ENCODE measurements around the gene NUTM2A. TPM values are rescaled to one million over a fixed set of nuclear protein-coding genes. Genes with fewer than 3 reads are reported as not detected.

The NUTM2A gene
- 0.07 to 0.16 TPM (median 0.10 TPM) in 4 of 5 replicates, not detected in the other for total RNA-seq (2022; extraction: Qiagen RNA extraction; ENCODE audit: low read depth)

GRCh38 chr10:87225148-87225547, at the start of gene NUTM2A:
Gene NUTM2A (plus strand): TSS chr10:87225448. CDS start chr10:87225831, 383 bp downstream.

Other genes starting within 250 kb of the NUTM2A start
- 1.1 TPM in 1 of 5 replicates, not detected in the others for gene FAM25A, start 205.2 kb upstream of the NUTM2A start, total RNA-seq (2022; extraction: Qiagen RNA extraction; ENCODE audit: low read depth)
- 90.0 to 104 TPM (median 97.6 TPM) in 5 replicates for gene GLUD1, start 130.6 kb upstream of the NUTM2A start, total RNA-seq (2022; extraction: Qiagen RNA extraction; ENCODE audit: low read depth)
- 23.5 to 27.3 TPM (median 24.9 TPM) in 5 replicates for gene SHLD2, start 130.2 kb upstream of the NUTM2A start, total RNA-seq (2022; extraction: Qiagen RNA extraction; ENCODE audit: low read depth)
- 1.1 to 1.5 TPM (median 1.4 TPM) in 5 replicates for gene NUTM2D, start 132.3 kb downstream of the NUTM2A start, total RNA-seq (2022; extraction: Qiagen RNA extraction; ENCODE audit: low read depth)

Measured in A549 treated with CpdA at 1 μM for 4 hours (cell line).